HG02973 (cell line): ENCODE measurements around the gene KLF13.

ENCODE experiments used
- ATAC-seq: cut with Tn5 transposase; IDR thresholded peaks from one replicate; pipeline ENCODE4 v1.9.1; 2021; ENCODE audit warnings: moderate library complexity; ENCODE audit not compliant: unreplicated experiment

Gene KLF13

GRCh38 chr15:31397851-31398661, 71.4 kb downstream of the KLF13 start:
- ATAC-seq = no peak

- ATAC-seq = no peak
Observed at GRCh38 chr15:31398677-31399301, 72.2 kb downstream of the KLF13 start.

GRCh38 chr15:31399544-31400171, 73.0 kb downstream of the KLF13 start:
- no peak for ATAC-seq

GRCh38 chr15:31400222-31400927, 73.7 kb downstream of the KLF13 start:
- ATAC-seq = no peak

DNA sequence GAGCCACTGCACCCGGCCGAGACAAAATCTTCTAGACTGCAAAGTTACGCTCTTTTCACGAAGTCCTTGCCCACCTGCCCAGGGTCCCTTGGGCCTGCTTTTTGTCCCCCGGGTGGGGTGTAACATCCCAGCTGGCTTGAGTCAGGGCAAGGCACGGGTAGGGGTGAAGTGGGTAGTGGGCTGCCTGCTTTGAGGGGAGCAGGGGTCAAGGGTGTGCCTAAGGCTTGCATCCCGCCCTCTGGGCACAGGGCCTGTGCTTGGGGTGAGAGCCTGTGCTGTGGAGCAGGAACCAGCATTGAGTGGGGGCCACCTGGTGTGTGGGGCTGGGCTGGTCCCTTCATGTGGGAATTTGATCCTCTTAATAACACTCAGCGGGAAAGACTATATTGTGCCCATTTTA, 74.6 kb downstream of the KLF13 start:
- no peak for ATAC-seq

DNA sequence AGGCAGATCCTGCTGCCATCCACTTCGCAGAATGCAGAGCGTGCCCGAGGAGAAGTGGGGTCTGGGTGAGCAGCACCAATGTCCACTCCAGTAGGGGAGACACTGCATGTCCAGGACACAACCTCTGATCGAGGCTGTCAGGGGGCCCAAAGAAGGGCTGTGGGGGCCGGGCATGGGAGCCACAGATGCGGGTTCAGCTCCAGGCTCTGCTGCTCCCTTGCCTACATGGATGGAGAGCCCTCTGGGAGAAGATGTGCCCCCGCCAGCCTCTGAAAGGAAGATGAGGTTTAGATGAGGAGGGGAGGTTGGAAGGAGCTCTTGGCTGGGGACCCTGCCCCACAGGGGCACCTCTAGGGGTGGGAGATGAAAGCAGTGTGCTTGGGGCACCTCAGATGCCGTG, 75.4 kb downstream of the KLF13 start:
- ATAC-seq = no peak

- no peak for ATAC-seq
Observed at GRCh38 chr15:31402511-31403056, 75.9 kb downstream of the KLF13 start.

DNA sequence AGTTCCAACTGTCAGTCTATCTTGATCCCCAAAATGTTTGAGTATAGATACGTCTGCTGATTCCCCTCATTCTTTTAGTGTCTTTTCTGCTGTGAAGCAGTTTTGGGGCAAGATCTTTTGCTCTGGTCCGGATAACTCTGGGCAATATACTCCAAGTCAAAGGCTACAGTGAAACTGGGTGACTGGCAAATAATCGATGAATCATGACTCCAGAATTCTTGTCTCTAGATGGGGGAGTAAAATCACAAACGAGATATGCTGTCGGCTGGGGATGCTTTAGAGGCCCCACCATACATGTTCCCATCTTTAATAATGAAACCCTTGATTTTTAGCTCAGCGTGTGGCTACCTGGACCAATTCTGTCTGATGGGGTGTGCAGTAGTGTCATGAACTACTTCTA, 76.5 kb downstream of the KLF13 start:
- ATAC-seq = no peak

- no peak for ATAC-seq
Observed at GRCh38 chr15:31403606-31404005, 77.0 kb downstream of the KLF13 start.

GRCh38 chr15:31404345-31404744, 77.7 kb downstream of the KLF13 start:
- ATAC-seq = no peak

GRCh38 chr15:31405200-31405920, 78.7 kb downstream of the KLF13 start:
- ATAC-seq = no peak

DNA sequence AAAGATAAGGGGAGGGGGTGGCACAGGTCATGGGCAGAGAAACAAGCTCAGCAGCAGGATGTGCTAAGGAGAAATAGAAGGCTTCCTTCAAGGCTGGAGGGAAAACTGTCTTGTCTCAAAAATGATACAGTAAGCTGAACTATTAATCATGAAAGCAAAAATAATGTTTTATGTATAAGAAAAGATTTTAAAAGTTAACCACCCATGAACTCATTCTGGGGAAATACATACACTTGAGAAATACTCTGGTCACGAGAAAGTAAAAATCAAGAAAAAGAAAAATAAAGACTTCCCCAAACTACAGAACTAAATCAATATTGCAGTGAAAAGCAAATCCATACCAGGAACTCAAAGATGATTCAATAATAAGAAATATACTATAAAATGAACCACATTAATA, 80.7 kb downstream of the KLF13 start:
- no peak for ATAC-seq

DNA sequence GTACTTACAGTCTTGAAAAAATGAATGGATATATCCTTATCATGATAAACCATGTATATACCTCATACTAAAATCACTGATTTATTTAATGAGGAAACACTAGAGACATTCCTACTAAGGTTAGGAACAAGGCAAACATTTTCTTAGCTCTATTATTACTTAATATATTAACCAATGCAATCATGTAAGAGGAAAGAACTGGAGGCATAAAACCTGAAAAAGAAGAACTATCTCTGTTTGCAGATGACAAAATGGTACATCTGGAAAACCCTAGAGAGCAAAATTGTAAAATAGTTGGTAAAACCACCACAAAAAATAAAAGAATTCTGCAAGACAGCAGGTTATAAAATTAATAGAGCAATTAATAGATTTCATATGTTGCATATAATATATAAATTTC, 81.2 kb downstream of the KLF13 start:
- no peak for ATAC-seq

DNA sequence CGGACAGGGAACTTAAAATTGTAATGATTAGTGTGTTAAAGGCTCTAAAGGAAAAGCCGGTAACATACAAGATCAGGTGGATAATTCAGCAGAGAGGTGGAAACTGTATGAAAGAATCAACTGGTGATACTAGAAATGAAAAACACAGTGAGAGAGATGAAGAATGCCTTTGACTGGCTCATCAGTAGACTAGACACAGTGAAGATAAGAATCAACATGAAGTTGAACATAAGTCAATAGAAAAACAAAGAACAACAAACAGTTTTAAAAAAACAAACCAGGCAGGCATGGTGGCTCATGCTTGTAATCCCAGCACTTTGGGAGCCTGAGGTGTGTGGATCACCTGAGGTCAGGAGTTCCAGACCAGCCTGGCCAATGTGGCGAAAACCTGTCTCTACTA, 82.1 kb downstream of the KLF13 start:
- no peak for ATAC-seq

- no peak for ATAC-seq
Observed at GRCh38 chr15:31409171-31409570, 82.5 kb downstream of the KLF13 start.

DNA sequence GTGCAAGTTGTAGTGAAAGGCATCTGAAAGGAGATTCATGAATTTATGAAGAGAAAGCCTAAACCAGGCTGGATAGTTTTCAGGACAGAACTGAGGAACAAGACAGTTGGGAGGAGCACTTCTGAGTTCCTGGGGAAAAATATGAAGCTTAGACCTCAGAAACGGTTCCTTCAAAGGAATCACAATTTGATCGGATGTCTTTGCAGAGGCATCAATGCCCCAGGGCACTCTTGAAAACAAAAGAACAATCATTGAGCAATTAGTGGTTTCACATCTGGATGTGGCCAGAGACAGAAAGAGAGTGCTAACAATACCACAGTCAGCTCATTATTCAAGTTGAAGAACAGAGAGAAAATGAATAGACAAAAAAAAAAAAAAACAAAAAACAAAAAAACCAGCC, 86.2 kb downstream of the KLF13 start:
- ATAC-seq = no peak

DNA sequence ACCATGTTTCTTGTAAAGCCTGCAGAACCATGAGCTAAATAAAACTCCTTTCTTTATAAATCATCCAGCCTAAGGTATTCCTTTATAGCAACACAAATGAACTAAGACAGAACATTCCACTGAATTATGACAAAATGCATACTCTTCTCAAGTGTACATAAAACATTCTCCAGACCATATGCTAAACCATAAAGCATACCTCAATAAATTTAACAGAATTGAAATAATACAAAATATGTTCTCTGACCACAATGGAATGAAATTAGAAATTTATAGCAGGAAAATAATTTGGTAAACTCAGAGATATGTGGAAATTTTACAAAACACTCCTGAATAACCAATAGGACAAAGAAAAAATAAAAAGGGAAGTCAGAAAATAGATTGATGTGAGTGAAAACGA, 88.6 kb downstream of the KLF13 start:
- no peak for ATAC-seq

DNA sequence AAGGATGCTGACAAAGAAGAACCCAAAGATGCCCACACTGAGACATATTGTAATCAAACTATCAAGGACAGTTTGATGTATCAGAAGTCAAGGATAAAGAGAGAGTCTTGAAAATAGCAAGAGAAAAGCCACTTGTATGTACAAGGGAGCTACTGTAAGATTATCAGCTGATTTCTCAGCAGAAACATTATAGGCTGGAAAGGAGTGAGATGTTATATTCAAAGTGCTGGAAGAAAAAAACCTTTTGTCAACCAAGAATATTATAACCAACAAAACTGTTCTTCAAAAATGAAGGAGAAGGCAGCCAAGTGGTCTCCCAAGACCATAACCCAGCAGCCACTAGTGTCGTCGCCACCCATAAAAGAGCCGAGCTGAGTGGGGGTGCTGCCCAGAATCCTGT, 93.2 kb downstream of the KLF13 start:
- ATAC-seq = no peak

GRCh38 chr15:31427411-31427810, 100.8 kb downstream of the KLF13 start:
- ATAC-seq = no peak
